ENCODE data around the gene AKR1B15. TPM values are rescaled to one million over a fixed set of nuclear protein-coding genes. Genes with fewer than 3 reads are reported as not detected.
"Not testable (repeated sequence)": the region's sequence is repeated elsewhere in the genome, so short reads cannot be mapped to it uniquely, and the experiment has no call there.

The AKR1B15 gene
- total RNA-seq, 1 donor from 2014 or later = not detected

GRCh38 chr7:134554417-134554966 lies 5.6 kb downstream of the AKR1B15 start:
- DNase-seq (ENCODE audit: low spot score) = no peak
- intact Hi-C loops (cut with DNase I) = no loop called here

GRCh38 chr7:134557391-134557790 lies 8.5 kb downstream of the AKR1B15 start:
- intact Hi-C loops (cut with DNase I) = no loop called here
- DNase-seq (ENCODE audit: low spot score) = no peak

DNA sequence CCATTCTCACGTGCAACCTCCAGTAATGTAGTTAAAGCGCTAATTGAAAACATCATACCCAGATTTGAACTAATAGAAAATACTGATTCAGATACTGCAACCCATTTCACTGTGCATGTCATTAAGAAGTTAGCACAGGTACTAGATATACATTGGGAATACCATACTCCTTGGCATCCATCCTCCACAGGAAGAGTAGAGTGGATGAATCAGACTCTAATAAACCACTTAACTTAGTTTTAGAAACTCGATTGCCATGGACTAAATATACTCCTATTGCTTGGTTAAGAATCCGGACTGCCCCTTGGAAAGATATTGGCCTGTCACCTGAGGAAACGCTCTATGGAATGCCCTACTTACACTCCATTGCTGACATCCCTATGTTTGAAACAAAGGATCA lies 9.5 kb downstream of the AKR1B15 start:
- intact Hi-C loops (cut with DNase I) = no loop called here
- no peak for DNase-seq (ENCODE audit: low spot score)

- DNase-seq (ENCODE audit: low spot score); intact Hi-C loops (cut with DNase I): not testable (repeated sequence)
These were observed 12.7 kb downstream of the AKR1B15 start for GRCh38 chr7:134561616-134562015.

DNA sequence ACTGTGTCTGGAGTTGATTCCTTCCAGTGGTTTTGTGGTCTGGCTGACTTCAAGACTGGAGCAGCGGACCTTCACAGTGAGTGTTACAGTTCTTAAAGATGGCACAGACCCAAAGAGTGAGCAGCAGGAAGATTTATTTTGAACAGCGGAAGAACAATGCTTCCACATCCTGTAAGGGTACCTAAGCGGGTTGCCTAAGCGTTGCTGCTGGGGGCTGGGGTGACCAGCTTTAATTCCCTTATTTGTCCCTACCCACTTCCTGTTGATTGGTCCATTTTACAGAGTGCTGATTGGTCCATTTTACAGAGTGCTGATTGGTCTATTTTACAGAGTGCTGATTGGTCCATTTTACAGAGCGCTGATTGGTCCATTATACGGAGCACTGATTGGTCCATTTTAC lies 13.2 kb downstream of the AKR1B15 start:
- intact Hi-C loops (cut with DNase I) = no loop called here

GRCh38 chr7:134563398-134563749 lies 14.5 kb downstream of the AKR1B15 start:
- intact Hi-C loops (cut with DNase I); DNase-seq (ENCODE audit: low spot score): not testable (repeated sequence)

More for the DNA sequence above, 13.2 kb downstream of the AKR1B15 start:
- no peak for DNase-seq (ENCODE audit: low spot score)

- intact Hi-C loops (cut with DNase I) = no loop called here
- DNase-seq (ENCODE audit: low spot score) = no peak
These were observed 16.8 kb downstream of the AKR1B15 start for GRCh38 chr7:134565643-134566136.

DNA sequence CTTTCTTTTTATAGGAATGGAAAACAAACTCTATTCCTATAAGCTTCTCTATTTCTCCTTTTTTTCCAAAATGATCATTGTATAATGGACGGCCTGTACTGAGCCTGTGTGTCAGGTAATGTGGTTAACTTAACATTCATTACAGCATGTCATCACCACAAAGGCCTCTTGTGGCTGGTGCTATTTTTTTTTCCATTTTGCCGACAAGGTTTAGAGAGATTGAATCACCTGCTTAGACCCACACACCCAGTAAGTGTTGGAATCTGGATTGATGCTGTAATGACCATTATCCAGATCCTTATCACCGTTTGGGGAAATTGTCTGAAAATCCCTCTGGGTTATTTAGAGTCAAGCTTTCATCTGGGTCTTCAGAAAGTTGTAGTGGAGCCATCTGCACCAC lies 18.5 kb downstream of the AKR1B15 start:
- intact Hi-C loops (cut with DNase I) = no loop called here
- DNase-seq (ENCODE audit: low spot score) = no peak

- DNase-seq (ENCODE audit: low spot score); intact Hi-C loops (cut with DNase I): not testable (repeated sequence)
These were observed 21.1 kb downstream of the AKR1B15 start for GRCh38 chr7:134569962-134570361.

DNA sequence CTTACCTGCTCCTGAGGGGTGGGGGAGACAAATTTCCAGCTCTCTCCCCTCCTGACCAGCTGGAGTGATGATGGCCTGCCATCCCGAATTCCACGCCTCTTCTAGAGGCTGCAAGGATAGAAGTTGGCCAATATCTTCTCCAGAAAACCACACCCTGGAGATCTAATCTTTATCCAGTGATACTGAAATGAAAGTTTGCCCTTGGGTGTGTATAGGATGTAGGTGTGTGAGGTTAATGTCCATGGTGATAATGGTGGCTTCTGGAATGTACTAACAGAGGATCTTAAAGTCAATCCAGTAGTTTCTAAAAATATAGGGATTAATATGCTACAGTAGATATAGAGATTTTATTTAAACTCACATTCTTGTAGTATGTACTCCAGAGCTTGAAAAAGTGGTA lies 22.2 kb downstream of the AKR1B15 start:
- DNase-seq (ENCODE audit: low spot score) = no peak
- intact Hi-C loops (cut with DNase I) = no loop called here

- DNase-seq (ENCODE audit: low spot score) = no peak
- intact Hi-C loops (cut with DNase I) = no loop called here
These were observed 23.0 kb downstream of the AKR1B15 start for GRCh38 chr7:134571746-134572461.

DNA sequence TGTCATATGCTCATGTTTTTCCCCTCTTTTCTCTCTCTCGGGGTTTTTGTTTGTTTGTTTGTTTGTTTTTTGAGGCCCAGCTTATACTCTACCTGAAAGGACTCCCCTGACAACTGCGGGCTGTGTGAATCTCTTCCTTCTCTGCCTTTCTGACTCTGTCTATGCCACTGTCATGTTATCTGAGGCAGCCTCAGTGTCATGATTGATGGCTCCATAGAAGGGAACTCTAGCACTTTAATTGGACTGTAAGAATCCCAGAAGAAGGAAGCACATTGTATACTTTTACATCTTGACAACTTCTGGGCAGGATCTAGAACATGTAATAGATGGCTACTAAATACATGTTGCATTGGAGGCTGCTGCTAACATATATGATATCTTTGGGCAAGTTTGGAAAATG lies 25.4 kb downstream of the AKR1B15 start:
- DNase-seq (ENCODE audit: low spot score) = no peak
- intact Hi-C loops (cut with DNase I) = no loop called here

GRCh38 chr7:134584290-134584689 lies 35.4 kb downstream of the AKR1B15 start:
- intact Hi-C loops (cut with DNase I) = no loop called here
- DNase-seq (ENCODE audit: low spot score) = no peak

DNA sequence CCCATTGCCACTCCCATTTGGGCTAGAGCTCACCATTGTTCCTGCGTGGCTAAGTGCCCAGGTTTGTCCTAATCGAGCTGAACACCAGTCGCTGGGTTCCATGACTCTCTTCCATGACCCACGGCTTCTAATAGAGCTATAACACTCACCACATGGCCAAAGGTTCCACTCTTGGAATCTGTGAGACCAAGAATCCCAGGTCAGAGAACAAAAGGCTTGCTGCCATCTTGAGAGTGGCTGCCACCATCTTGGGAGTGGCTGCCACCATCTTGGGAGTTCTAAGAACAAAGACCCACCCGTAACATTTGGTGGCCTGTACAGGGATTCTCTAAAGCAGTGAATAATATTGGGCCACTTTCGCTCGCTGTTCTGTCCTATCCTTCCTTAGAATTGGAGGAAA lies 37.0 kb downstream of the AKR1B15 start:
- intact Hi-C loops (cut with DNase I) = no loop called here
- no peak for DNase-seq (ENCODE audit: low spot score)

- intact Hi-C loops (cut with DNase I) = no loop called here
- DNase-seq (ENCODE audit: low spot score) = no peak
These were observed 38.8 kb downstream of the AKR1B15 start for GRCh38 chr7:134587750-134588149.

GRCh38 chr7:134589491-134589941 lies 40.6 kb downstream of the AKR1B15 start:
- intact Hi-C loops (cut with DNase I) = no loop called here
- no peak for DNase-seq (ENCODE audit: low spot score)

GRCh38 chr7:134593530-134594392 lies 44.9 kb downstream of the AKR1B15 start:
- peak; percentile 86 for DNase-seq (ENCODE audit: low spot score)
- intact Hi-C loops (cut with DNase I) = no loop called here

- intact Hi-C loops (cut with DNase I) = no loop called here
- no peak for DNase-seq (ENCODE audit: low spot score)
These were observed 46.0 kb downstream of the AKR1B15 start for GRCh38 chr7:134594877-134595276.

DNA sequence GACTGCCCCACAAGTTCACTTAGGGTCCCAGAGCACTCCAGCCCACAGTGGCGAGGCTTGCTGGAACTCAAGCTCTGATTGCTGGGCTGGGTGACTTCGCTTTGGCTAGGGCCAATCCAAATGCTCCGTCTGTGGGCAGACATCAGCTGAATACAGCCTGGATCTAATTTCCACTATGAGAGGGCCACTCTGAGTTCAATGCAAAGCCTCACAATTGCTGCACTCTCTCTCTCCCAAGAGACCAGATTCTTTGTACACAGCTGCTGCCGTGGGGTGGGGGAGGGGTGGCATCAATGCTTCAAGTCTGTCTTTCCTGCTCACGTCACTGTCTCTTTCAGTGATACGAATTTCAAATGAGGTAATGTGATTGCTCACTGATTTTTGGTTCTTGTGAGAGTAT lies 50.5 kb downstream of the AKR1B15 start:
- DNase-seq (ENCODE audit: low spot score) = no peak

GRCh38 chr7:134601459-134601858 lies 52.5 kb downstream of the AKR1B15 start:
- no peak for DNase-seq (ENCODE audit: low spot score)
- intact Hi-C loops (cut with DNase I) = no loop called here

More for the DNA sequence above, 50.5 kb downstream of the AKR1B15 start:
- intact Hi-C loops (cut with DNase I) = no loop called here

Data from cardiac septum (tissue), 1 donor.